Trophoblast cell (in vitro differentiated cells and primary cell): ENCODE data around the gene APCDD1L.

ENCODE experiments used
- DNase-seq, 2 donors: peaks; one replicate each; pipeline ENCODE4 v3.0.0-alpha.2; 2016
- H2AFZ ChIP-seq: 2 replicates; pipeline ENCODE4 v1.6.1; 2013; ENCODE audit warnings: low read length, moderate library complexity, mild to moderate bottlenecking; ENCODE audit not compliant: insufficient read depth, poor library complexity
- H2AK5ac ChIP-seq: 2 replicates; pipeline ENCODE4 v1.6.1; 2013; ENCODE audit warnings: mild to moderate bottlenecking, low read length
- H2BK120ac ChIP-seq: 2 replicates; pipeline ENCODE4 v1.6.1; 2013; ENCODE audit warnings: low read length, mild to moderate bottlenecking, moderate library complexity; ENCODE audit not compliant: insufficient read depth, poor library complexity
- H2BK12ac ChIP-seq: 2 replicates; pipeline ENCODE4 v1.6.1; 2013; ENCODE audit warnings: mild to moderate bottlenecking, low read length, moderate library complexity
- H2BK5ac ChIP-seq: 2 replicates; pipeline ENCODE4 v1.6.1; 2013; ENCODE audit warnings: low read length, low read depth, moderate library complexity, mild to moderate bottlenecking; ENCODE audit not compliant: poor library complexity
- H3K14ac ChIP-seq: 2 replicates; pipeline ENCODE4 v1.6.1; 2013; ENCODE audit warnings: mild to moderate bottlenecking, low read length
- H3K18ac ChIP-seq: 2 replicates; pipeline ENCODE4 v1.6.1; 2013; ENCODE audit warnings: mild to moderate bottlenecking, low read length
- H3K23ac ChIP-seq: 2 replicates; pipeline ENCODE4 v1.6.1; 2013; ENCODE audit warnings: low read length
- H3K27ac ChIP-seq: 2 replicates; pipeline ENCODE4 v1.5.1; 2013; ENCODE audit warnings: low read depth, mild to moderate bottlenecking, inconsistent platforms, low read length, moderate library complexity
- H3K27me3 ChIP-seq: 2 replicates; pipeline ENCODE4 v1.6.1; 2013; ENCODE audit warnings: inconsistent platforms, mild to moderate bottlenecking, low read length, moderate library complexity; ENCODE audit not compliant: insufficient read depth
- H3K36me3 ChIP-seq, 2 experiments: 1 replicate in 1 of 2; 2 replicates in 1 of 2; pipeline ENCODE4 v1.6.1; 2013; ENCODE audit warnings: low read length in 2 of 2, mild to moderate bottlenecking in 2 of 2, moderate library complexity in 1 of 2; ENCODE audit not compliant: insufficient read depth in 2 of 2, control insufficient read depth in 1 of 2
- H3K4ac ChIP-seq: 2 replicates; pipeline ENCODE4 v1.6.1; 2013; ENCODE audit warnings: low read depth, mild to moderate bottlenecking, low read length, moderate library complexity
- H3K4me1 ChIP-seq, 2 experiments: 1 replicate in 1 of 2; 2 replicates in 1 of 2; pipeline ENCODE4 v1.6.1; 2013; ENCODE audit warnings: low read length in 2 of 2, mild to moderate bottlenecking in 2 of 2, moderate library complexity in 1 of 2; ENCODE audit not compliant: insufficient read depth in 2 of 2, control insufficient read depth in 1 of 2
- H3K4me2 ChIP-seq: 2 replicates; pipeline ENCODE4 v1.6.1; 2013; ENCODE audit warnings: inconsistent platforms, mild to moderate bottlenecking, low read length, moderate library complexity
- H3K4me3 ChIP-seq: 2 replicates; pipeline ENCODE4 v1.5.1; 2013; ENCODE audit warnings: mild to moderate bottlenecking, low read depth, low read length, inconsistent platforms
- H3K79me1 ChIP-seq: one replicate; pipeline ENCODE4 v1.6.1; 2013; ENCODE audit warnings: low read length
- H3K79me2 ChIP-seq: 2 replicates; pipeline ENCODE4 v1.6.1; 2013; ENCODE audit warnings: low read length, mild to moderate bottlenecking; ENCODE audit not compliant: control insufficient read depth, insufficient read depth, poor library complexity
- H3K9ac ChIP-seq: 2 replicates; pipeline ENCODE4 v1.6.1; 2013; ENCODE audit warnings: mild to moderate bottlenecking, low read length
- H3K9me3 ChIP-seq: 2 replicates; pipeline ENCODE4 v1.6.1; 2013; ENCODE audit warnings: low read depth, mild to moderate bottlenecking, control low read depth, inconsistent platforms, low read length; ENCODE audit not compliant: insufficient read depth
- H4K12ac ChIP-seq: 2 replicates; pipeline ENCODE4 v1.6.1; 2013; ENCODE audit warnings: low read depth, mild to moderate bottlenecking, low read length, moderate library complexity
- H4K8ac ChIP-seq: 2 replicates; pipeline ENCODE4 v1.6.1; 2013; ENCODE audit warnings: low read depth, mild to moderate bottlenecking, low read length, moderate library complexity
- H4K91ac ChIP-seq: one replicate; pipeline ENCODE4 v1.6.1; 2013; ENCODE audit warnings: low read depth, mild to moderate bottlenecking, low read length, moderate library complexity
- WGBS: extraction: QIAGEN DNeasy Blood & Tissue Kit; methylation state at CpG from one replicate; pipeline ENCODE4 v1.1.7; 2013; ENCODE audit warnings: missing lambda C conversion rate; ENCODE audit not compliant: insufficient read length, insufficient coverage; ENCODE audit errors: extremely low coverage; 5-methylcytosine and 5-hydroxymethylcytosine counted together

APCDD1L gene

GRCh38 chr20:58497724-58498469 is 17.3 kb downstream of the APCDD1L start:
- Histone ChIP-seq H2BK5ac (no peak overlapping the region), H4K8ac (no peak overlapping the region), H3K9me3 (peaks cover 19% of the 10 kb centered on the region), H3K9ac (no peak overlapping the region), H4K91ac (no peak overlapping the region), H3K79me1 (no peaks in the 10 kb centered on the region), H2AK5ac (no peak overlapping the region), H2BK12ac (no peak overlapping the region), H2AFZ (no peak overlapping the region), H3K79me2 (no peaks in the 10 kb centered on the region), H3K18ac (no peak overlapping the region), H2BK120ac (no peak overlapping the region), H3K27me3 (no peaks in the 10 kb centered on the region), H3K4ac (no peak overlapping the region), H3K14ac (no peak overlapping the region), H3K4me1 (no peaks in the 10 kb centered on the region), H3K27ac (no peak overlapping the region), H3K4me2 (no peak overlapping the region), H4K12ac (no peak overlapping the region), H3K36me3 (no peaks in the 10 kb centered on the region), H3K23ac (no peak overlapping the region), H3K4me3 (no peak overlapping the region)
- no peak for DNase-seq
- WGBS = no CpG with 5 or more reads among the region's 13 CpGs

- Histone ChIP-seq H4K91ac (no peak overlapping the region), H3K27ac (no peak overlapping the region)
- no CpG with 5 or more reads among the region's 16 CpGs for WGBS
Measured at GRCh38 chr20:58497076-58497641, 18.0 kb downstream of the APCDD1L start.

GRCh38 chr20:58496429-58496769 is 18.8 kb downstream of the APCDD1L start:
- Histone ChIP-seq H2AK5ac (no peak overlapping the region), H3K79me1 (no peaks in the 10 kb centered on the region), H2BK120ac (no peak overlapping the region), H3K27me3 (no peaks in the 10 kb centered on the region), H4K8ac (no peak overlapping the region), H3K4me3 (no peak overlapping the region), H3K4ac (no peak overlapping the region), H3K79me2 (no peaks in the 10 kb centered on the region), H3K9ac (no peak overlapping the region), H3K27ac (no peak overlapping the region), H4K12ac (no peak overlapping the region), H3K36me3 (no peaks in the 10 kb centered on the region), H2BK5ac (no peak overlapping the region), H3K18ac (no peak overlapping the region), H3K4me1 (no peaks in the 10 kb centered on the region), H3K23ac (no peak overlapping the region), H2BK12ac (no peak overlapping the region), H3K14ac (no peak overlapping the region), H2AFZ (no peak overlapping the region), H3K9me3 (peaks cover 14% of the 10 kb centered on the region), H3K4me2 (no peak overlapping the region), H4K91ac (no peak overlapping the region)
- no CpG with 5 or more reads among the region's 6 CpGs for WGBS
- no peak for DNase-seq

More at GRCh38 chr20:58497076-58497641, 18.0 kb downstream of the APCDD1L start:
- Histone ChIP-seq H3K4me3 (no peak overlapping the region), H2AK5ac (no peak overlapping the region), H2AFZ (no peak overlapping the region), H3K18ac (no peak overlapping the region), H3K23ac (no peak overlapping the region), H3K4ac (no peak overlapping the region), H4K12ac (no peak overlapping the region), H3K9ac (no peak overlapping the region), H3K79me2 (no peaks in the 10 kb centered on the region), H4K8ac (no peak overlapping the region), H3K14ac (no peak overlapping the region), H3K4me1 (no peaks in the 10 kb centered on the region), H2BK5ac (no peak overlapping the region), H3K4me2 (no peak overlapping the region), H3K36me3 (no peaks in the 10 kb centered on the region), H3K27me3 (no peaks in the 10 kb centered on the region), H3K79me1 (no peaks in the 10 kb centered on the region), H2BK120ac (no peak overlapping the region), H3K9me3 (peaks cover 17% of the 10 kb centered on the region), H2BK12ac (no peak overlapping the region)
- no peak for DNase-seq

GRCh38 chr20:58495623-58496428 is 19.4 kb downstream of the APCDD1L start:
- Histone ChIP-seq H3K4me3 (peak overlapping the region; percentile 49), H3K27me3 (no peaks in the 10 kb centered on the region), H3K79me2 (no peaks in the 10 kb centered on the region), H2AFZ (no peak overlapping the region), H3K23ac (no peak overlapping the region), H3K4me2 (no peak overlapping the region), H3K4me1 (no peaks in the 10 kb centered on the region), H3K36me3 (no peaks in the 10 kb centered on the region), H4K8ac (no peak overlapping the region), H3K79me1 (no peaks in the 10 kb centered on the region), H2AK5ac (no peak overlapping the region), H4K91ac (no peak overlapping the region), H3K27ac (no peak overlapping the region), H3K14ac (no peak overlapping the region), H4K12ac (no peak overlapping the region), H2BK120ac (no peak overlapping the region), H3K9ac (no peak overlapping the region), H2BK12ac (no peak overlapping the region), H3K9me3 (peaks cover 11% of the 10 kb centered on the region), H3K18ac (no peak overlapping the region), H3K4ac (no peak overlapping the region), H2BK5ac (no peak overlapping the region)
- no peak for DNase-seq
- WGBS = no CpG with 5 or more reads among the region's 15 CpGs
